ENCODE data around the gene PRDM16.

- no peak for TF ChIP-seq EZH2 (IDR thresholded peaks at IDR 0.05; ENCODE audit: low read length, unreplicated experiment)
- no peak for TF ChIP-seq CTCF (conservative IDR thresholded peaks at IDR 0.05; ENCODE audit: low read depth, low read length)
Measured at GRCh38 chr1:3404301-3404700, 335.3 kb downstream of the PRDM16 start.
